GM23338 (cell line): ENCODE measurements around the gene GLS. TPM values are rescaled to one million over a fixed set of nuclear protein-coding genes. Genes with fewer than 3 reads are reported as not detected.

Source experiments
- ATAC-seq: fragments of 200-7000 bp; cut with Tn5 transposase; 3 replicates; pipeline ENCODE4 v1.9.1; 2020
- DNase-seq: peaks from one replicate; pipeline ENCODE4 v3.0.0-alpha.2; 2015; ENCODE audit warnings: low spot score
- H2AFZ ChIP-seq: fragments of 200-600 bp; sonication (generic); 2 replicates; pipeline ENCODE4 v1.8.0; 2016; ENCODE audit warnings: antibody characterized with exemption, mild to moderate bottlenecking, moderate library complexity
- H3F3A ChIP-seq: fragments of 200-600 bp; sonication (generic); replicated peaks from 2 replicates; pipeline ENCODE4 v1.8.0; 2017; ENCODE audit warnings: antibody characterized with exemption, mixed run types, low read depth
- H3K27ac ChIP-seq: fragments of 200-600 bp; sonication (generic); 2 replicates; pipeline ENCODE4 v1.6.1; 2016; ENCODE audit warnings: low read depth
- H3K27me3 ChIP-seq: fragments of 200-600 bp; sonication (generic); 2 replicates; pipeline ENCODE4 v1.8.0; 2016; ENCODE audit warnings: mild to moderate bottlenecking, mixed run types, moderate library complexity; ENCODE audit not compliant: insufficient read depth
- H3K36me3 ChIP-seq: fragments of 200-600 bp; sonication (generic); 2 replicates; pipeline ENCODE4 v1.8.0; 2016; ENCODE audit warnings: mild to moderate bottlenecking; ENCODE audit not compliant: insufficient read depth
- H3K4me1 ChIP-seq: fragments of 200-600 bp; sonication (generic); 2 replicates; pipeline ENCODE4 v1.8.0; 2016; ENCODE audit warnings: mild to moderate bottlenecking, moderate library complexity; ENCODE audit not compliant: insufficient read depth
- H3K4me2 ChIP-seq: fragments of 200-600 bp; sonication (generic); 2 replicates; pipeline ENCODE4 v1.7.1; 2017; ENCODE audit warnings: mixed run types
- H3K4me3 ChIP-seq: fragments of 200-600 bp; sonication (generic); 2 replicates; pipeline ENCODE4 v1.6.1; 2016; ENCODE audit warnings: mixed run types
- H3K79me2 ChIP-seq: fragments of 200-600 bp; sonication (generic); replicated peaks from 2 replicates; pipeline ENCODE4 v1.8.0; 2017; ENCODE audit warnings: mild to moderate bottlenecking; ENCODE audit not compliant: insufficient read depth
- H3K9me2 ChIP-seq: fragments of 200-600 bp; sonication (generic); 2 replicates; pipeline ENCODE4 v1.8.0; 2017; ENCODE audit not compliant: insufficient read depth
- H4K20me1 ChIP-seq: fragments of 200-600 bp; sonication (generic); replicated peaks from 2 replicates; pipeline ENCODE4 v1.8.0; 2017; ENCODE audit warnings: mild to moderate bottlenecking; ENCODE audit not compliant: insufficient read depth
- H3K27ac Mint-ChIP-seq: 2 replicates; pipeline ENCODE4 v1.8.0; 2020; ENCODE audit warnings: inconsistent platforms, mild to moderate bottlenecking, moderate library complexity, mixed read lengths
- H3K27me3 Mint-ChIP-seq: 3 replicates; pipeline ENCODE4 v1.8.0; 2022; ENCODE audit warnings: low read depth, mild to moderate bottlenecking, moderate library complexity, mixed read lengths, inconsistent platforms; ENCODE audit not compliant: insufficient read depth, poor library complexity
- H3K36me3 Mint-ChIP-seq: 3 replicates; pipeline ENCODE4 v1.8.0; 2021; ENCODE audit warnings: low read depth, mild to moderate bottlenecking, inconsistent platforms, moderate library complexity, mixed read lengths
- H3K4me1 Mint-ChIP-seq: 3 replicates; pipeline ENCODE4 v1.8.0; 2020; ENCODE audit warnings: mild to moderate bottlenecking, inconsistent platforms, mixed read lengths
- H3K4me3 Mint-ChIP-seq: 3 replicates; pipeline ENCODE4 v1.8.0; 2021; ENCODE audit warnings: moderate library complexity, mild to moderate bottlenecking, inconsistent platforms, mixed read lengths
- H3K9me3 Mint-ChIP-seq: 3 replicates; pipeline ENCODE4 v1.8.0; 2020; ENCODE audit warnings: moderate library complexity, mild to moderate bottlenecking, inconsistent platforms, mixed read lengths
- CTCF ChIP-seq, 2 experiments: fragments of 200-600 bp in 1 of 2; sonication (generic) in 1 of 2; conservative IDR thresholded peaks; 2 replicates each; pipeline versions ENCODE4 v1.5.1 to v1.6.1; 2016 to 2017; ENCODE audit warnings: antibody characterized with exemption in 2 of 2, low read depth in 2 of 2, mild to moderate bottlenecking in 2 of 2, moderate library complexity in 1 of 2
- JUNB ChIP-seq: IDR thresholded peaks from one replicate; pipeline ENCODE4 v1.6.1; 2016; ENCODE audit warnings: antibody characterized with exemption; ENCODE audit not compliant: unreplicated experiment
- POLR2AphosphoS5 ChIP-seq: IDR thresholded peaks from 2 replicates; pipeline ENCODE4 v1.6.1; 2016; ENCODE audit warnings: antibody characterized with exemption, low read depth
- REST ChIP-seq: IDR thresholded peaks from one replicate; pipeline ENCODE4 v1.6.1; 2018; ENCODE audit warnings: antibody characterized with exemption; ENCODE audit not compliant: unreplicated experiment
- ZNF462 ChIP-seq: fragments of 250-450 bp; sonication (Bioruptor Pico); IDR thresholded peaks from 2 replicates; pipeline ENCODE4 v1.5.0; 2020; ENCODE audit warnings: mild to moderate bottlenecking, moderate library complexity
- polyA plus RNA-seq: library from polyadenylated mRNA; unstranded; fragments of >200 nt; fragmentation: Nextera tagmentation; extraction: Ambion mirVana; gene quantifications from 2 replicates; pipeline ENCODE4 v1.2.1, GENCODE V29; 2016
- total RNA-seq: library from RNA; depleted of rRNA; stranded (reverse); fragments of >200 nt; shearing (Covaris generic); gene quantifications from 2 replicates; pipeline ENCODE4 v1.2.3, GENCODE V29; 2014

The GLS gene
- total and polyA plus RNA-seq, 2 experiments from 2014 or later: 38.1 to 172 TPM

- TF ChIP-seq ZNF462 (CRISPR knock-in tag) (no peak), REST (no peak), JUNB (no peak)
Measured at GRCh38 chr2:190912726-190913125, 32.1 kb downstream of the GLS start (continued).

- no peaks in the 10 kb centered on the region for H3K79me2 ChIP-seq
- no peak for DNase-seq
- no peaks in the 10 kb centered on the region for H3K9me2 ChIP-seq
- peaks cover 10% of the 10 kb centered on the region for H3K36me3 ChIP-seq
- H2AFZ ChIP-seq: no peak overlapping the region
- H3K4me3 ChIP-seq: no peak overlapping the region
- Mint-ChIP-seq H3K4me3 (no peak overlapping the region), H3K36me3 (peaks cover 25% of the 10 kb centered on the region), H3K27me3 (no peaks in the 10 kb centered on the region), H3K9me3 (no peaks in the 10 kb centered on the region), H3K27ac (no peak overlapping the region), H3K4me1 (no peaks in the 10 kb centered on the region)
- ATAC-seq: no peak
- no peak overlapping the region for H3K4me2 ChIP-seq
- no peaks in the 10 kb centered on the region for H3K27me3 ChIP-seq
- H3K4me1 ChIP-seq: no peaks in the 10 kb centered on the region
- H3F3A ChIP-seq: no peaks in the 10 kb centered on the region
- no peaks in the 10 kb centered on the region for H4K20me1 ChIP-seq
- no peak overlapping the region for H3K27ac ChIP-seq
- TF ChIP-seq JUNB (no peak), POLR2AphosphoS5 (no peak), CTCF (conservative IDR thresholded peaks at IDR 0.05; ENCODE audit: low read depth in 2 of 2) (no peak)
Measured at GRCh38 chr2:190913725-190914124, 33.1 kb downstream of the GLS start.
